Skin of body (tissue), 2 donors: Measurements from ENCODE around the gene CUBN. TPM values are rescaled to one million over a fixed set of nuclear protein-coding genes. Genes with fewer than 3 reads are reported as not detected.
"Not testable (repeated sequence)": the region's sequence is repeated elsewhere in the genome, so short reads cannot be mapped to it uniquely, and the experiment has no call there.

Experiments
- DNase-seq: peaks from one replicate; lab custom pipeline; 2025; lab: John Stamatoyannopoulos, UW
- total RNA-seq: library from RNA; depleted of rRNA; stranded (reverse); fragments of >200 nt; gene quantifications from one replicate; pipeline ENCODE4 v1.2.3, GENCODE V29; 2014

CUBN gene
- total RNA-seq, 1 donor from 2014 or later: 18.1 TPM

DNA sequence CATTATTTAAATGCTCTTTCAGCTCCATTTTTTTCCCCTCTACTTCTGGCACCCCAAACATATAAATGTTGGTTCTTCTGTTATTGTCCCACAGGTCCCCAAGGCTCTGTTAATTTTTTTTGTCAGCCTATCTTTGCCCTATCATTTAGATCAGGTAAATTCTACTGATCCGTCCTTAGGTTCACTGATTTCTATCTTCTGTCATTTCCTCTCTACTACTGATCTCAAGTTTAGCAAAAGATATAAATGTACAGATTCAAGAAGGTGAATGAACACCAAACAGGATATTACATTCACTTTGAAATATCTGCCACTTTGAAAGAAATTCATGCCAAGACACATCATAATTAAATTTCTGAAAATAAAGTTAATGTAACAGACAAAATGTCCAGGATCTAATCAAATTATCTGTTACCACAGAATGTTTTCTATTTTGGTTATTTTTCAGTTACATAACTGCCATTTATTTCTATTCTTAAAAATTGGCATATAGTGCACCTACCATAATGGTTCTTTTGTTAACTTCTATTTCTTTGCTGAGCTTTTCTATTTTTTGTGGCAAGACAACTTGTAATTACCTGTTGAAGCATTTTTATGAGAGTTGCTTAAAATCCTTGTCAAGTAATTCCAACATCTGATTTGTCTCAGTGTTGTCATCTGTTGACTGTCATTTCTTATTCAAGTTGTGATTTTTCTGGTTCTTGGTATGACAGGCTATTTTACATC is 12.1 kb upstream of the CUBN start:
- no peak for DNase-seq

DNA sequence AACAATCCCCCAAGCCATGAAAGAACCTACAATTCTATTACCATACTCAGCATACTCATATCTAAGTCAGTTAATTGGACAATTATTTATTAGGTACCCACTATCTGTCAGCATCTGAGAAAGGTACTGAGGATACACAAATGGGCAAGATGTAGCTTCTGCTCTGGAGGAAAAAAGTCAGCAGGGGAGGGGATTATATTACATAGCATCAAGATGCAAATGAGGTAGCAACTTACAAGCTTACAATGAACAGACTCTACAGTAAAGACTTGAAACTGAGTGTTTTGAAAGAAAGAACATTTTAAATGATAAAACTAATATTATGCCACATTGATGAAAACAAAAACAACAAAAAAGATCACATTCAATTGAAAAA is 10.8 kb upstream of the CUBN start:
- no peak for DNase-seq

DNA sequence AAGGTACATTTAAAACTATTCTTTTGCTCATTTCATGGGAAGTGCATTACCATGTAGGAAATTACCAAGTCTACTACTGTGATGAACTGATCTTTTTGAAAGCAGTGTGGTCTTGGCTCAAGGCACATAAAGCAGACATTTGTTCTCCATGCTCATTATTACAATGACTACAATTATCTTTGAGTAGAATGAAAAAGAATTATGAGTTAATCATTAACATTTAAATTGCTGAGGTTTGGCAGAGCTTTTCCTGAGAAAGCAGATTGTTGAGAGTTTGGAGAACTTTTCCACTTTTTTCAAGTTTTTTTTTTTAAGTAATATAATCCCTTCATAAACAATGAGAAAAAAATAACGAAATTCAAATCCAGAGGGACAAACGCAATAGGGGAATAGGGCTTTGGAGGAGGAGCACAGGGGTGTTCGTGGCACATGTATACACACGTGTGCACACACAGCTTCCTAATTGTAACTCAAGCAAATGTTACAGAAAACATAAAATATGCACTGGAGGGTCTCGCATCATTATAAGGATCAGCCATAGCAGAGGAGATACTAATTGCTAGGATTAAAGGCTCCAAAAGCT is 8.9 kb upstream of the CUBN start:
- peak; percentile 68 for DNase-seq

DNA sequence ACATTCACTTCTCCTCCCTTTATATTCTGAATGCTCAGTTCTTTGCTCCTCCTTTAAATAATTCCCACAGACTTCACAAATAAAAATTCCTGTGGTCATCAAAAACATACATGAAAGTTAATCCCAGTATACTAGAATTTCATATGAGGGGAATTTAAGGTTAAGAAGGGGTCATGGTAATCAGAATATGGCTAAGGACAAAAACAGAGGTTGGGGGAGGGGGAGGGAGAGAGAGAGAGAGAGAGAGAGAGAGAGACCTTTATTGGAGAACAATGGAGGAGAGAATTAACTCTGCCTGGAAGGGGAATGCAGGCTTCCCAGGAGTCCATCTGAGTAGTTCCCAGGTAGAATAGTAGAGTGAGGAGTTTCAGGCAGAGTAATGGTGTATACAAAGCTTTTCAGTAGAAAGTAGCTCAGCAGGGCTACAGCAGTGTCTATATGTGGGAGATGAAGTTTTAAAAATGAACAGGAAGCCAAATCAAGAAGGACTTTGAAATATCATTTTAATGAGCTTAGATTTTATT is 5.2 kb upstream of the CUBN start:
- no peak for DNase-seq

DNA sequence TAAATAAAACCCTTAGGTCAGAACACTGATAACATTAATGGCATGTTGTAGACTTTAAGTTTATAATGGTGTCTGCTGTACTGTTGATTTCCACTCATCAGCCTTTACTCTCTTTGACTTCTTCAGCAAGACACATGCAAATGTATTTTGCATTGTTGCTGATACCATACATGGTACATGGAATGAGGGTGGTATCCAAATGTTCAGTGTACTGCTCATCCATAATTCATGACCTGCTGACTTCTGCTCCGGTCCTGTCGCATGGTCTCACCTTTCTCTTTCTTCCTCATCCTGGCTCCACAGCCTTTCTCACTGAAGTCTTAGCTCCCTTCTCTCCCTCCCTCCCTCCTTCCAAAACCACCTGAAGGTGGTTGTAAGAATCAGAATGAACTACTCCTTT is 4.7 kb upstream of the CUBN start:
- no peak for DNase-seq

DNA sequence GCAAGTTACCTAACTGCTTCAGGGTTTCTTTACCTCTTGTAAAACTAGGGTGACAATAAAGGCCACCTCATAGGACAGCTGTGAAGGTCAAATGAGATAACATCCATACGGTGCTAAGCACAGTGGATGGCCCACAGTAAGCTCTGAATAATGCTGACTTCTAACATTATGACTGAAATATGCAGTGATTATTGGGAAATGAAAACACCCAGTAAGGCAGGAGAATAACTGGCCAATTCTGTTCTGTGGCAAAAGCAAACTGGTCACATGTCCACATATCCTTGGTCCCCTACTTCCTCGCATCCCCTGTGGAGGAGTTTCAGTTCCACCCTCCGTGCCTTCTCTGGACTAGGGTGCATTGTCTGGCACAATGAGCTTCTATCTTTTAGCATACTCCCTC is 1.4 kb downstream of the CUBN start:
- DNase-seq: no peak

DNA sequence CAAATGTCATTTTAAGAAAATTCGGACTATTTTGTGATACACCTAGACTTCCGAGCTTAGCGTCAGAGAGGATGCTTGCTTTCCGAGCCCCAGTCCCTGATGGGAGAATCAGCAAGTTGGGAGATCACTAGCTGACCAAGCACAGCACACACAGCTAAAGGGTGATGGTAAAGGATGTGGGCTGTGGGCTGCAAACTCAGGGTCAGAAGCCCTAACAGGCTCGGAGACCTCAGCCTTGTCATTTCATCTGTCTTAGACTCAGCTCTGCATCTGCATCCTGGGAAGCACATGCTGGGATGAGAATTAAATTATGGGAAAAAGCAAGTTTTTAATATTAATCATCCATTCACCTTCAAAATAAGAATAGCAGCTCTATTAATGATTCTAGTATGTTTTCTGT is 3.3 kb downstream of the CUBN start:
- no peak for DNase-seq

DNA sequence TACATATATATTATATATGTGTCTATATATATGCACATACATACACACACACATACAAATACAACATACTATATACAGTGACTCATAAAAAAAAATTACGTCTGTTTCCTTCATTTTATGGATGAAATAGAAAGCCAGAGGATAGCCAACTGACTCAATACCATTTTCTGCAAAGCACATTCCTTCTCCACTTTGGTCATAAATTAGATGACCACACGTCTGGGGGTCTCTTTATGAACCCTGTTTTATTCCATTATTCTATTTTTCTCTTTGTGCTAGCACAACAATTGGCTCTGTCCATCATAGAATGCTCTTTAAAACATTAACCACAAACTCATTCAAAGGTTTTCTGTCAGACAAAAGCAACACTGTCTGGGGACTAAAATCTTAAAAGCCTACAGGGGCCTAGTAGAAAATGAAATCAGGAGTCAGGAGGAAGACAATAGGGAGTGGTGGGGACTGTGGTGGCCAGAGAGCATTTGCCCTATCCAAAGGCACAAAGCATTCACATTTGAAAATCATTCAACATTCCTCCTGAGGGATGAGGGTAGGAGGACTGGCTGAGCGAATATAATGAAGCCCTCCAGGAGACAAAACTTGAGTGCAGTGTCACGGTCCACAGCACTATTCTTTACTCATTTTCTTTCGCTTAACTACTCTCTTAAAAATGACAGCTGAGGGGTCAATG is 4.3 kb downstream of the CUBN start:
- no peak for DNase-seq

DNA sequence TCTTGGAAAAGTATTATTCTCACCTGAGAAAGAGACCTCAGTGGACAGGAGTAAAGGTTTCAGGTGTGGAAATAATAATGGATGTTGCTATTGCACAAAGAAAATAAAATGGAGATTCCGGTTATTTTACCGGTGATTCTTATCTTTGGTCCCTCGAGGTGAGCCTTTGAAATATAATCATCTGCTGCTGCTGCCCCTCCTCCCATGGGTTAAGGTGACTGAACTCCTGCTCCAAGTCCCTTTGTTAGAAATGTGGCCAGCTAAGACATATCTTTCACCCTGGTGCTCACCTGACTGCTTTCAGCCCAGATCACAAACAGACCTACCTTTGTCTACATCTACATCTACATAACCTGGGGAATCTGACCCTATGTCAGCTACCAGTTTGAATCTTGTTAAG is 5.7 kb downstream of the CUBN start:
- no peak for DNase-seq

DNA sequence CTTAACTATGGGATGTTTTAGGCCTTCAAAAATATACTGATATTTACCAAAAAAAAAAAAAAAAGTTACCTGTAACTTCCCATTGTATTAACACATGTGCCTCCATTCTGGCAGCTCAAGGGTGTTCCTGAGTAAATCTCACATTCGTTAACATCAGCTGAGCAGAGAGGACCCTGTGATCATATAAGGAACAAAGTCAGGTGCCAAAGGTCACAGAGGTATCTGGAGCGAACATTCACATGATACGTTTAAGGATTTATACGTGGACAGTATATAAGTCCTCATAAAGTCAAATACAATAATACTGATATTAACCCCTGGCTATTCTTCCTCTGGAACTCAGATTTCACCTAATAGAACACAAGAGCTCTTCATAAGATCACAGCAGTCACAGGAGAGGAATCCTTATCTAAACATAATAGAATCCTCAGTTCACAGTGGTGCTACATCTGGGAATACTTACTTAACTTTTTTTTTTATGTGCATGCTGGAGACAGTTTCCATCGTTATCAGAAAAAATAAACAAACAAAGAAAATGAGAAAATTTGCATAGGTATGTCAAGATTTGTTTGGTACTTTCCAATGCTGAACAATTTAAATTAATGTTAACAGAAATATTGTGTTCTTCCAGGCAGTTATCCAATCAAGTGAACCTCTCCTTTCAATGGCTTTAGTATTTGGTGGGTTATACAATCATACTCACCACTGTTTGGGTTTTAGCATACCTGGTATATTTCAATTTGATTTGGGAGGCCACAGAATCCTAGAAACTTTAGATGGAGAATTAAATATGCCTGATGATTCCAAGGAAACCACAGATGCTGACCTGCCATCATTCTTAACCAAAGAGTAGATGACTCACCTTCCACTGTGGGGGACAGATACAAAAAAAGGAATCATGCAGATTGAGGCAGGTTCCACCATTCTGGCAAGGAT is 6.6 kb downstream of the CUBN start:
- DNase-seq: peak; percentile 12

DNA sequence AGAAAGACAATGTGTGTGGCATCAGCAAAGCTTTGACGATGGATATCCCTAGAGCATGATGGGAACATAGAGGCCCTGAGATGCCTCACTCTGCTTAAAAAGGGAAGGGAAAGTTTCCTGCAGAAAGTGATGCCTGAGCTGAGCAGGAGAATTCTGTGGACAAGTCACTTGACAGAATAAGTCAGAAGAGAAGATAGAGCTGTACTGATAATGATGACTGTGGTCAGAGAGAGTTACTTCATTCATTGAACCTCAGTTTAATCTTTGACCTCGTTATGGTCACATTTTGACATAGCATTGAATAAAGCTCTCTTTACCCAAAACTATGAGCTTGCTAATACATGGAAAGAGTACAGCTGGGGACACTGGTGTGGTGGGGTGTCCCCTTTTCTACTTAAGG is 7.6 kb downstream of the CUBN start:
- DNase-seq: no peak

DNA sequence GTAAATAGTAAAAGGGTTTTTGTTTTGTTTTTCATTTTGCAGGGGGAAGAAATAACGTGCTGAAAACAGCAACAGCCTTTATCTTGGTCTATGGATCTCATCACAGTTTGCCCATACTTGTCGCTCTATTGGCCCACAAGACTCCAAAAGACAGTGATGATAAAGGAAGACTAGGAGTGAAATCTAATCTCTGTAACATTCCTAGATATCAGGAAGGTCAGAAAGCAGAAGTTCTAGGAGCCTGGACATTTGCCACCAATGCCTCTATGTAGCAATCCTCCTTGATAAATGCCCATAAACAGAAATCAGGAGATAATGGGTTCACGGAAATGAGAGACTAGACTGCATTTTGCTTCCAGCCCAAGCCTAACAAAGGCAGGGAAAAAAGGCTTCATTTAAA is 8.9 kb downstream of the CUBN start:
- DNase-seq: no peak

DNA sequence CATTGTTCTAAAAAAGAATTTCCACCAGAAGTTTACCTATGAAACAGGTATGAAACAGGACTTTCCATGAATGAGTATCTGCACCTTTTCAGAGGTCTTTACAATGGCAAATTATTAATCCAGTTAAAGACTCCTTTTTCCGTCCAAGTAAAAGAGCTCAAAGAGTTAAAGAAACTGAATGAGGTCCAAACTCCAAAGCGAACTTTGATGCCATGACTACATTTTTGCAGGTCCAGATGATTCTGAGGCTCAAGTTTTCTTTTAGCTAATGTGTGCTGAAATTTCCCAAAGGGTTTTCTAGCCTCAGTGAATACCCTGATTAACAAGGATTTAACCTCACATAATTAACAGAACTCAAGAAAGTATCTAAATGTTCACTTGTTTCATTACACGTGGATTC is 9.8 kb downstream of the CUBN start:
- no peak for DNase-seq

DNA sequence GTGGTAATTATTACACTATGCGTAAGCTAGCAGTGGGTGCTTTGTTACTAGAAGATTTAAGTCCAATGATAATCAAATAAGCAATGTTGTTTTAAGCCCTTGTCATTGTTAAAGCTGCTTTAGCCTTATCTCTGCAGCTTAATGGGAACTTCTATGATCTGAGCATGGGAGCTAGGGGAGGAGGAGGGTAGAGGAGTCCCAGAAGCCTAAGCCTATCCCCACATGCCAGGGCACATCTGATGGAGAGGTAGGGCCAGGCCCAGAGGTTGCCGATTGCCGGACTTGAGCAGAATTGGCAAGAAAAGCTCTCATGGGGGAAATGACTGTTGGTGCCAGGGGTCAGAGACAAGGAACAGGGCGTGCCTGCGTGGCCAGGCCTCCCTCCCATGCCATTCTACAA is 13.4 kb downstream of the CUBN start:
- no peak for DNase-seq

DNA sequence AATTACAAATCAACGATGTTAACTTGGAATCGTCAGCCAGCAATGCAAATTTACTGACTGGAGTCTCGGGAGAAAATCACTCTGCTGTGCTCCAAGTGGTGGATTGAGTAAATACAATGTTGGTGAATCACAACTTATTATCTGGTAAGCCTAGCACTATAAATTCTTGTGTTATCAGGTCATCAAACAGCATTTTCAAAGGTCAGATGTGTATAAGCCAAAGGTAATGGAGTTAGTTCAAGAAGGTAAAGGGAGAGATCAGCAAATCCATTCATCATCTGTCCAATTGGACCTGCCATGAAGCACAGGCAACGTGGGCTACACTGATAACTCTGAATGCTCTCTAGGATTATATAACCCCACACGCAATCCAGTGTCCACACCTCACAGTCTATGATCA is 13.9 kb downstream of the CUBN start:
- no peak for DNase-seq

DNA sequence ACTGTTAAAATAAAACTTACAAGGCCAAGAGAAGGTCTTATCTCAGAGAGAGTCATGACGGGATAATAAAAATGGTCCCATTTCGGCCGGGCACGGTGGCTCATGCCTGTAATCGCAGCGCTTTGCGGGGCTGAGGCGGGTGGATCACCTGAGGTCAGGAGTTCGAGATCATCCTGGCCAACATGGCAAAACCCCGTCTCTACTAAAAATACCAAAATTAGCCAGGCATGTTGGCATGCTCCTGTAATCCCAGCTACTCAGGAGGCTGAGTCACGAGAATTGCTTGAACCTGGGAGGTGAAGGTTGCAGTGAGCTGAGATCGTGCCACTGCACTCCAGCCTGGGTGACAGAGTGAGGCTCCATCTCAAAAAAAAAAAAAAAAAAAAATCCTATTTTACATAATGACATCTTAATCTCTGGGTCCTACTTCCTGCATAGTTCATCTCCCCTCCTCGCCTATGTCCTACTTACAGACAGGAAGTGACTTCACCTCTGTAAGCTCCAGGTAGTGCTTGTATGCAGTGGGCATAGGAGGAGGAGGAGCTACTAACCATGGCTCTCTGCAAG is 14.7 kb downstream of the CUBN start:
- DNase-seq: not testable (repeated sequence)

DNA sequence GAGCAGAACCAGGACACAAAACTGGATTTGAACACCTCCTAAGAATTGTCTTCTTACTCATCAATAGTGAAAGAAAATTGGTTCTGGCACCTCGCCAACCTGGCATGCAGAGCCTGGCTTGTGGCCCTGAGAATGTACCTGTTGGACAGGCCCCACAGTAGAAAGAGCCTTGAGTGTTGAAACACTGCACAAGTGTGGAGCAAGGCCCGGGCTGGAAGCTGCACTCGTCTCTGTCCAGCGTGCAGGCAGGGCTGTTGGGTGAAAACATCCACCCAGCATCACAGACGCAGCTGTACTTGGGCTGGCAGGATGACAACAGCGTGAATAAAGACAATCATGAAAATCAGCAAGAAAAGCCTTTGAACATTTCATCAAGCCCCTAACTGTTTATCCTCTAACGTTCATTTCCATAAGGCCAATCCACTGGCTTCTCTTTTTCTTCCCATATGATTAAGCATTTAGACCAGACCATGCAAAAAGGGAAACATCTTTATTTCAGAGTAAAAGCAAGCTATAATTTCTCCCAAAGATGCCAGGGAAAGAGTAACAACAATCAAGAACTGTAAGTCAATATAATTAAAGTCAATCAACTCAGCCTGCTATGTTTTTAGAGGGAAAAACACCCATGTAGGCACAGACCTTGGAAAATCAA is 15.6 kb downstream of the CUBN start:
- DNase-seq: peak; percentile 18

DNA sequence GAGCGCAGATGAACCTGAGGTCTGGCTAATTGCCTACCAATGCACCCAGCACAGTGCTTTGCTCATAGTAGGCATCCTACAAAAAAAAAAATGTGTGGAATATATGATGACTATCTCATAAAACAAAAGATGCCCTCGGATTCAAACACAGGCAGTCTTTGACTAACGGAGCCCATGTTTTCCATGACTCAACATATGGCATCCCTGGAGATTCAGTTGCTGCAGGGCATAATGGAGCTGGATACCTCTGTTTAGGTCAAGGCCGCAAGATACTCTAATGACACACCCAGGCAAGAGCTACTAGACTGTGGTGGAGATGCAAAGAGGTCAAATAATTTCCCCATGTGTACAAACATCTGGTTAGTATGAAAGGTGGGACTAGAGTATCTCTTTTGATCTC is 16.3 kb downstream of the CUBN start:
- DNase-seq: no peak

DNA sequence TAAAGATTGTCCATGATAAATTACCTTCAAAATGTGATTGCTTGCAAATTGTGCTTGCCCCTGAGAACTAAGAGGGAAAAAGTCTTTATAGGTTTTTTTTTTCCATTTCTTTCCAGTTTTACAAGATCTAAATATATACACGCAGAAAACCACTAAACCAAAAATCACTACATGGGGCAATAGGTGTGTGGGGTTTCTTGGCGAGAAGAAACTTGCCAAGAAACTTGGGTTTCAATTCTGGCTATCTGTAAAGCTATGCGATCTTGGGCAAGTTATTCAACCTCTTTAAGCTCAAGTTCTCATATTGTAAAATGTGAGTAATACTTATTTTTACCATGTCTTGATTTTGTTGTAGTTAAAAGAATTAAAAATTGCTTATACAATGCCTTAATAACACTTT is 17.0 kb downstream of the CUBN start:
- DNase-seq: no peak

DNA sequence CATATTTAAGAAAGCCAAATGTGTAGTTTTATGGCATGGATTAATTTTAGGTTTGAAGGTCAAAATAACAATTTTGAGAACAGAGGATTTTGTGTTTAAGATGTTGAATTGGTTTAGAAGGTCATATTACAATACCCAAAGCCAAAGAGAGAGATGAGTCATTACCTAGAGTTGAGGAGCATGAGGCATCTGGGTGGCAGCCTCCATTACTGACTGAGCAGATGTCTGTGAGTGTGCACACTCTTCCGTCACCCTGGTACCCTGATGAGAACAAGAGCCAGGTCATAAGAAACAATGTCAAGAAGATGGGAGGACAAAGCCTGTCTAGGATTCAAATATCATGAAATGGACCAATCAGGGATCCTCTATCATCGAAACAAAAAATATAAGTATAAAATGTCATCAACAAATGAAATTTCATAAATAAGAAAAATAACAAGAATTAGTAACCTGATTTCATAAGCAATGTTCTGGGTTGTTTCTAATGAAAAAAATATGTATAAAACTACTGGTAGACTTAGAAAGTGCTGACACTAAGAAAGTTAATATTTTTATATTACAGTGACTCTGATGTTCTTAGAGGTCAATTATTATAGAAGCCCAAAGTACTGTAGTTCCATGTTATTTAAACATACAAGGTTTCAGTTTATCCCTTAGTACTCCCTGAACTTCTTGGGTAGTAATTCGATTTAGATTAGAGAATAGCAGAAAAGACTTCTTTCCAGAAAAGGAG is 20.0 kb downstream of the CUBN start:
- DNase-seq: no peak
